ENCODE data around the gene CDON.
"Not testable (repeated sequence)": the region's sequence is repeated elsewhere in the genome, so short reads cannot be mapped to it uniquely, and the experiment has no call there.

CDON gene

GRCh38 chr11:126039485-126040271 is 23.0 kb downstream of the CDON start:
- no peaks in the 10 kb centered on the region for H3K36me3 Mint-ChIP-seq (ENCODE audit: low read depth)
- DNase-seq (no peak), ATAC-seq (no peak)
- no peaks in the 10 kb centered on the region for H3K4me1 Mint-ChIP-seq
- H3K4me3 Mint-ChIP-seq, result no peak overlapping the region
- no peaks in the 10 kb centered on the region for H3K27me3 Mint-ChIP-seq
- no peak overlapping the region for H3K27ac Mint-ChIP-seq
- no peaks in the 10 kb centered on the region for H3K9me3 Mint-ChIP-seq

GRCh38 chr11:126035718-126036117 is 26.9 kb downstream of the CDON start:
- no peaks in the 10 kb centered on the region for H3K9me3 Mint-ChIP-seq
- no peak overlapping the region for H3K4me3 Mint-ChIP-seq
- no peaks in the 10 kb centered on the region for H3K36me3 Mint-ChIP-seq (ENCODE audit: low read depth)
- peaks cover 14% of the 10 kb centered on the region for H3K27me3 Mint-ChIP-seq
- ATAC-seq (no peak), DNase-seq (no peak)
- no peaks in the 10 kb centered on the region for H3K4me1 Mint-ChIP-seq
- no peak overlapping the region for H3K27ac Mint-ChIP-seq

- Mint-ChIP-seq H3K4me3 (no peak overlapping the region), H3K36me3 (ENCODE audit: low read depth) (no peaks in the 10 kb centered on the region), H3K27me3 (peaks cover 14% of the 10 kb centered on the region), H3K9me3 (no peaks in the 10 kb centered on the region), H3K4me1 (no peaks in the 10 kb centered on the region), H3K27ac (no peak overlapping the region)
- DNase-seq, result no peak
- no peak for ATAC-seq
Observed at GRCh38 chr11:126034933-126035425, 27.7 kb downstream of the CDON start.

GRCh38 chr11:126034039-126034932 is 28.4 kb downstream of the CDON start:
- H3K4me1 Mint-ChIP-seq, result no peaks in the 10 kb centered on the region
- H3K9me3 Mint-ChIP-seq, result no peaks in the 10 kb centered on the region
- no peaks in the 10 kb centered on the region for H3K36me3 Mint-ChIP-seq (ENCODE audit: low read depth)
- DNase-seq, result no peak
- H3K27me3 Mint-ChIP-seq, result peaks cover 14% of the 10 kb centered on the region
- H3K4me3 Mint-ChIP-seq, result no peak overlapping the region
- no peak for ATAC-seq
- H3K27ac Mint-ChIP-seq, result no peak overlapping the region

- no peak for ATAC-seq
- Mint-ChIP-seq H3K9me3 (no peaks in the 10 kb centered on the region), H3K27me3 (peaks cover 14% of the 10 kb centered on the region)
Observed at GRCh38 chr11:126032375-126032774, 30.3 kb downstream of the CDON start.

GRCh38 chr11:126029805-126030204 is 32.9 kb downstream of the CDON start:
- Mint-ChIP-seq H3K4me3 (no peak overlapping the region), H3K4me1 (no peaks in the 10 kb centered on the region), H3K27me3 (peaks cover 14% of the 10 kb centered on the region), H3K36me3 (ENCODE audit: low read depth) (no peaks in the 10 kb centered on the region), H3K27ac (no peak overlapping the region), H3K9me3 (no peaks in the 10 kb centered on the region)
- no peak for ATAC-seq
- DNase-seq, result no peak

More at GRCh38 chr11:126032375-126032774, 30.3 kb downstream of the CDON start:
- Mint-ChIP-seq H3K4me1 (no peaks in the 10 kb centered on the region), H3K4me3 (no peak overlapping the region), H3K27ac (no peak overlapping the region), H3K36me3 (ENCODE audit: low read depth) (no peaks in the 10 kb centered on the region)
- no peak for DNase-seq

GRCh38 chr11:126029237-126029636 is 33.4 kb downstream of the CDON start:
- H3K27me3 Mint-ChIP-seq, result peaks cover 14% of the 10 kb centered on the region
- no peaks in the 10 kb centered on the region for H3K4me1 Mint-ChIP-seq
- no peak for ATAC-seq
- DNase-seq, result no peak
- no peak overlapping the region for H3K27ac Mint-ChIP-seq
- H3K9me3 Mint-ChIP-seq, result no peaks in the 10 kb centered on the region
- H3K36me3 Mint-ChIP-seq (ENCODE audit: low read depth), result no peaks in the 10 kb centered on the region
- no peak overlapping the region for H3K4me3 Mint-ChIP-seq

GRCh38 chr11:126028534-126028933 is 34.1 kb downstream of the CDON start:
- H3K4me3 Mint-ChIP-seq; H3K9me3 Mint-ChIP-seq; H3K27ac Mint-ChIP-seq; H3K36me3 Mint-ChIP-seq (ENCODE audit: low read depth); DNase-seq; H3K4me1 Mint-ChIP-seq; ATAC-seq: not testable (repeated sequence)
- H3K27me3 Mint-ChIP-seq, result peaks cover 14% of the 10 kb centered on the region

GRCh38 chr11:126026579-126026978 is 36.1 kb downstream of the CDON start:
- ATAC-seq (no peak), DNase-seq (no peak)
- H3K27me3 Mint-ChIP-seq, result peaks cover 3% of the 10 kb centered on the region
- no peak overlapping the region for H3K4me3 Mint-ChIP-seq
- no peak overlapping the region for H3K27ac Mint-ChIP-seq
- H3K9me3 Mint-ChIP-seq, result no peaks in the 10 kb centered on the region
- no peaks in the 10 kb centered on the region for H3K4me1 Mint-ChIP-seq
- no peaks in the 10 kb centered on the region for H3K36me3 Mint-ChIP-seq (ENCODE audit: low read depth)

GRCh38 chr11:126025822-126026221 is 36.8 kb downstream of the CDON start:
- Mint-ChIP-seq H3K4me3 (no peak overlapping the region), H3K27ac (no peak overlapping the region), H3K4me1 (no peaks in the 10 kb centered on the region), H3K9me3 (no peaks in the 10 kb centered on the region), H3K36me3 (ENCODE audit: low read depth) (no peaks in the 10 kb centered on the region), H3K27me3 (no peaks in the 10 kb centered on the region)
- ATAC-seq (no peak), DNase-seq (no peak)

GRCh38 chr11:126024123-126024522 is 38.5 kb downstream of the CDON start:
- no peaks in the 10 kb centered on the region for H3K4me1 Mint-ChIP-seq
- ATAC-seq, result no peak
- no peak for DNase-seq
- H3K4me3 Mint-ChIP-seq, result no peak overlapping the region
- H3K9me3 Mint-ChIP-seq, result no peaks in the 10 kb centered on the region
- no peaks in the 10 kb centered on the region for H3K27me3 Mint-ChIP-seq
- H3K36me3 Mint-ChIP-seq (ENCODE audit: low read depth), result no peaks in the 10 kb centered on the region
- H3K27ac Mint-ChIP-seq, result no peak overlapping the region

GRCh38 chr11:126012852-126013251 is 49.8 kb downstream of the CDON start:
- no peaks in the 10 kb centered on the region for H3K4me1 Mint-ChIP-seq
- ATAC-seq (no peak), DNase-seq (no peak)
- no peak overlapping the region for H3K4me3 Mint-ChIP-seq
- H3K9me3 Mint-ChIP-seq, result no peaks in the 10 kb centered on the region
- H3K36me3 Mint-ChIP-seq (ENCODE audit: low read depth), result no peaks in the 10 kb centered on the region
- no peak overlapping the region for H3K27ac Mint-ChIP-seq
- no peaks in the 10 kb centered on the region for H3K27me3 Mint-ChIP-seq

GRCh38 chr11:126011754-126012153 is 50.9 kb downstream of the CDON start:
- no peaks in the 10 kb centered on the region for H3K9me3 Mint-ChIP-seq
- no peak overlapping the region for H3K27ac Mint-ChIP-seq
- no peak overlapping the region for H3K4me3 Mint-ChIP-seq
- H3K36me3 Mint-ChIP-seq (ENCODE audit: low read depth), result no peaks in the 10 kb centered on the region
- ATAC-seq (no peak), DNase-seq (no peak)
- H3K4me1 Mint-ChIP-seq, result no peaks in the 10 kb centered on the region
- H3K27me3 Mint-ChIP-seq, result no peaks in the 10 kb centered on the region

- Mint-ChIP-seq H3K27ac (no peak overlapping the region), H3K4me3 (no peak overlapping the region), H3K9me3 (no peaks in the 10 kb centered on the region), H3K27me3 (no peaks in the 10 kb centered on the region), H3K36me3 (ENCODE audit: low read depth) (no peaks in the 10 kb centered on the region), H3K4me1 (no peaks in the 10 kb centered on the region)
- DNase-seq, result no peak
- ATAC-seq, result no peak
Observed at GRCh38 chr11:126011265-126011664, 51.4 kb downstream of the CDON start.

- no peak for DNase-seq
- H3K9me3 Mint-ChIP-seq, result no peaks in the 10 kb centered on the region
- H3K27ac Mint-ChIP-seq, result no peak overlapping the region
- H3K4me1 Mint-ChIP-seq, result no peaks in the 10 kb centered on the region
- H3K27me3 Mint-ChIP-seq, result no peaks in the 10 kb centered on the region
- no peak overlapping the region for H3K4me3 Mint-ChIP-seq
- H3K36me3 Mint-ChIP-seq (ENCODE audit: low read depth), result no peaks in the 10 kb centered on the region
- no peak for ATAC-seq
Observed at GRCh38 chr11:126008956-126009355, 53.7 kb downstream of the CDON start.

Measured in activated naive CD8-positive, alpha-beta T cell treated with anti-CD3 and anti-CD28 coated beads, Interleukin-2, amount 50 U/mL, for 24 hours (primary cell).